HepG2 (cell line): Measurements from ENCODE around the gene TEX53. TPM values are rescaled to one million over a fixed set of nuclear protein-coding genes. Genes with fewer than 3 reads are reported as not detected.
A peak's percentile ranks its signal among the peaks of the same experiment; 100 is the strongest.

Source experiments
- DMTF1 ChIP-seq: sonication (generic); formaldehyde crosslinking; IDR thresholded peaks from 2 replicates; pipeline ENCODE4 v1.4.0; 2020; ENCODE audit warnings: mild to moderate bottlenecking, missing genetic modification reagents
- ETS1 ChIP-seq: sonication (generic); formaldehyde crosslinking; IDR thresholded peaks from 2 replicates; pipeline ENCODE4 v1.4.0; 2020; ENCODE audit warnings: missing genetic modification reagents
- EZH2 ChIP-seq: conservative IDR thresholded peaks from 2 replicates; pipeline ENCODE4 v1.6.1; 2012; ENCODE audit warnings: mild to moderate bottlenecking, low read depth, low read length, moderate library complexity
- HMG20A ChIP-seq: IDR thresholded peaks from 2 replicates; pipeline ENCODE4 v1.6.1; 2016; ENCODE audit warnings: borderline replicate concordance
- JDP2 ChIP-seq: sonication (generic); formaldehyde crosslinking; IDR thresholded peaks from 2 replicates; pipeline ENCODE4 v1.8.1; 2022; ENCODE audit warnings: missing genetic modification reagents, borderline replicate concordance
- KAT2B ChIP-seq: fragments of 150-350 bp; IDR thresholded peaks from 2 replicates; pipeline ENCODE4 v1.6.1; 2014; ENCODE audit warnings: low read depth, low read length, borderline replicate concordance
- KLF6 ChIP-seq: IDR thresholded peaks from 2 replicates; pipeline ENCODE4 v1.8.0; 2016; ENCODE audit warnings: missing biosample characterization, missing genetic modification reagents
- MTA3 ChIP-seq: sonication (generic); formaldehyde crosslinking; IDR thresholded peaks from 2 replicates; pipeline ENCODE4 v1.4.0; 2020; ENCODE audit warnings: missing genetic modification reagents
- MTF1 ChIP-seq: sonication (generic); formaldehyde crosslinking; IDR thresholded peaks from 2 replicates; pipeline ENCODE4 v1.5.0; 2020; ENCODE audit warnings: missing genetic modification reagents
- SIX4 ChIP-seq: sonication (generic); formaldehyde crosslinking; IDR thresholded peaks from 2 replicates; pipeline ENCODE4 v1.4.0; 2020; ENCODE audit warnings: missing genetic modification reagents
- TERF1 ChIP-seq: sonication (generic); formaldehyde crosslinking; IDR thresholded peaks from 2 replicates; pipeline ENCODE4 v1.8.0; 2022; ENCODE audit warnings: mild to moderate bottlenecking, missing genetic modification reagents, moderate library complexity
- ZBTB38 ChIP-seq: sonication (generic); formaldehyde crosslinking; IDR thresholded peaks from 2 replicates; pipeline ENCODE4 v1.5.1; 2020; ENCODE audit warnings: mild to moderate bottlenecking, missing genetic modification reagents
- ZNF251 ChIP-seq: sonication (generic); formaldehyde crosslinking; IDR thresholded peaks from 2 replicates; pipeline ENCODE4 v1.9.0; 2021; ENCODE audit warnings: mild to moderate bottlenecking, missing genetic modification reagents
- ZNF547 ChIP-seq: sonication (generic); formaldehyde crosslinking; IDR thresholded peaks from 2 replicates; pipeline ENCODE4 v1.5.1; 2020; ENCODE audit warnings: mild to moderate bottlenecking, missing genetic modification reagents
- ZNF773 ChIP-seq: sonication (generic); formaldehyde crosslinking; IDR thresholded peaks from 2 replicates; pipeline ENCODE4 v1.4.0; 2020; ENCODE audit warnings: missing genetic modification reagents, borderline replicate concordance
- ZSCAN12 ChIP-seq: sonication (generic); formaldehyde crosslinking; IDR thresholded peaks from 2 replicates; pipeline ENCODE4 v1.9.0; 2021; ENCODE audit warnings: mild to moderate bottlenecking, missing genetic modification reagents
- polyA plus RNA-seq, 8 experiments: library from polyadenylated mRNA; depleted of rRNA in 3 of 8; stranded (reverse) in 7 of 8; unstranded in 1 of 8; fragments of >200 nt; fragmentation: Illumina TruSeq in 4 of 8; extraction: Trizol in 4 of 8; gene quantifications; 2 replicates each; pipeline versions ENCODE4 v1.2.1 to v1.2.3, GENCODE V29; 2011 to 2016; ENCODE audit warnings: low read depth in 4 of 8, missing spikeins in 1 of 8, mixed read lengths in 1 of 8; ENCODE audit not compliant: insufficient read depth in 1 of 8
- total RNA-seq, 5 experiments: library from RNA; depleted of rRNA; stranded (reverse); fragments of >200 nt; fragmentation: Illumina TruSeq; extraction: Trizol; gene quantifications; 2 replicates each; pipeline ENCODE4 v1.2.3, GENCODE V29; 2016; ENCODE audit warnings: low read depth in 1 of 5
- TF ChIP-seq, protein P1 (sequence below): sonication (generic); formaldehyde crosslinking; IDR thresholded peaks from 2 replicates; pipeline ENCODE4 v1.9.0; 2022; ENCODE audit warnings: low read depth, missing genetic modification reagents
- TF ChIP-seq, protein P2 (sequence below): sonication (generic); formaldehyde crosslinking; IDR thresholded peaks from 2 replicates; pipeline ENCODE4 v1.4.0; 2020; ENCODE audit warnings: missing genetic modification reagents
- TF ChIP-seq, protein P3 (sequence below): sonication (generic); formaldehyde crosslinking; IDR thresholded peaks from 2 replicates; pipeline ENCODE4 v1.4.0; 2020; ENCODE audit warnings: missing genetic modification reagents, mild to moderate bottlenecking, borderline replicate concordance

The TEX53 gene
- total and polyA plus RNA-seq, 2 of the 13 experiments (the other 11 are each of a cell fraction or from before 2014, with no cell fraction given), result not detected

GRCh38 chr9:114681594-114682332 lies 24.2 kb upstream of the TEX53 start, which contains the start of gene TEX48 (continued):
- TF ChIP-seq ZSCAN12 (CRISPR knock-in tag), result no peak
- TF ChIP-seq HMG20A (CRISPR knock-in tag), result no peak
- no peak for TF ChIP-seq DMTF1
- TF ChIP-seq, protein P1, sequence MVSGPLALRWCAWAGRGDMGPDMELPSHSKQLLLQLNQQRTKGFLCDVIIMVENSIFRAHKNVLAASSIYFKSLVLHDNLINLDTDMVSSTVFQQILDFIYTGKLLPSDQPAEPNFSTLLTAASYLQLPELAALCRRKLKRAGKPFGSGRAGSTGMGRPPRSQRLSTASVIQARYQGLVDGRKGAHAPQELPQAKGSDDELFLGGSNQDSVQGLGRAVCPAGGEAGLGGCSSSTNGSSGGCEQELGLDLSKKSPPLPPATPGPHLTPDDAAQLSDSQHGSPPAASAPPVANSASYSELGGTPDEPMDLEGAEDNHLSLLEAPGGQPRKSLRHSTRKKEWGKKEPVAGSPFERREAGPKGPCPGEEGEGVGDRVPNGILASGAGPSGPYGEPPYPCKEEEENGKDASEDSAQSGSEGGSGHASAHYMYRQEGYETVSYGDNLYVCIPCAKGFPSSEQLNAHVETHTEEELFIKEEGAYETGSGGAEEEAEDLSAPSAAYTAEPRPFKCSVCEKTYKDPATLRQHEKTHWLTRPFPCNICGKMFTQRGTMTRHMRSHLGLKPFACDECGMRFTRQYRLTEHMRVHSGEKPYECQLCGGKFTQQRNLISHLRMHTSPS (CRISPR knock-in tag), result peak; percentile 50; the same call in 1 of the 2 replicates
- no peak for TF ChIP-seq TERF1 (CRISPR knock-in tag)
- TF ChIP-seq KLF6 (CRISPR knock-in tag), result no peak
- no peak for TF ChIP-seq ZNF251 (CRISPR knock-in tag)
- no peak for TF ChIP-seq ZBTB38
- no peak for TF ChIP-seq EZH2
- no peak for TF ChIP-seq KAT2B
- no peak for TF ChIP-seq ETS1
- TF ChIP-seq, protein P2, sequence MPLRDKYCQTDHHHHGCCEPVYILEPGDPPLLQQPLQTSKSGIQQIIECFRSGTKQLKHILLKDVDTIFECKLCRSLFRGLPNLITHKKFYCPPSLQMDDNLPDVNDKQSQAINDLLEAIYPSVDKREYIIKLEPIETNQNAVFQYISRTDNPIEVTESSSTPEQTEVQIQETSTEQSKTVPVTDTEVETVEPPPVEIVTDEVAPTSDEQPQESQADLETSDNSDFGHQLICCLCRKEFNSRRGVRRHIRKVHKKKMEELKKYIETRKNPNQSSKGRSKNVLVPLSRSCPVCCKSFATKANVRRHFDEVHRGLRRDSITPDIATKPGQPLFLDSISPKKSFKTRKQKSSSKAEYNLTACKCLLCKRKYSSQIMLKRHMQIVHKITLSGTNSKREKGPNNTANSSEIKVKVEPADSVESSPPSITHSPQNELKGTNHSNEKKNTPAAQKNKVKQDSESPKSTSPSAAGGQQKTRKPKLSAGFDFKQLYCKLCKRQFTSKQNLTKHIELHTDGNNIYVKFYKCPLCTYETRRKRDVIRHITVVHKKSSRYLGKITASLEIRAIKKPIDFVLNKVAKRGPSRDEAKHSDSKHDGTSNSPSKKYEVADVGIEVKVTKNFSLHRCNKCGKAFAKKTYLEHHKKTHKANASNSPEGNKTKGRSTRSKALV, result no peak
- TF ChIP-seq MTF1 (CRISPR knock-in tag), result no peak
- TF ChIP-seq, protein P3, sequence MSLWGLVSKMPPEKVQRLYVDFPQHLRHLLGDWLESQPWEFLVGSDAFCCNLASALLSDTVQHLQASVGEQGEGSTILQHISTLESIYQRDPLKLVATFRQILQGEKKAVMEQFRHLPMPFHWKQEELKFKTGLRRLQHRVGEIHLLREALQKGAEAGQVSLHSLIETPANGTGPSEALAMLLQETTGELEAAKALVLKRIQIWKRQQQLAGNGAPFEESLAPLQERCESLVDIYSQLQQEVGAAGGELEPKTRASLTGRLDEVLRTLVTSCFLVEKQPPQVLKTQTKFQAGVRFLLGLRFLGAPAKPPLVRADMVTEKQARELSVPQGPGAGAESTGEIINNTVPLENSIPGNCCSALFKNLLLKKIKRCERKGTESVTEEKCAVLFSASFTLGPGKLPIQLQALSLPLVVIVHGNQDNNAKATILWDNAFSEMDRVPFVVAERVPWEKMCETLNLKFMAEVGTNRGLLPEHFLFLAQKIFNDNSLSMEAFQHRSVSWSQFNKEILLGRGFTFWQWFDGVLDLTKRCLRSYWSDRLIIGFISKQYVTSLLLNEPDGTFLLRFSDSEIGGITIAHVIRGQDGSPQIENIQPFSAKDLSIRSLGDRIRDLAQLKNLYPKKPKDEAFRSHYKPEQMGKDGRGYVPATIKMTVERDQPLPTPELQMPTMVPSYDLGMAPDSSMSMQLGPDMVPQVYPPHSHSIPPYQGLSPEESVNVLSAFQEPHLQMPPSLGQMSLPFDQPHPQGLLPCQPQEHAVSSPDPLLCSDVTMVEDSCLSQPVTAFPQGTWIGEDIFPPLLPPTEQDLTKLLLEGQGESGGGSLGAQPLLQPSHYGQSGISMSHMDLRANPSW (CRISPR knock-in tag), result no peak
- TF ChIP-seq SIX4 (CRISPR knock-in tag), result no peak
- TF ChIP-seq ZNF547 (CRISPR knock-in tag), result no peak
- no peak for TF ChIP-seq JDP2
- TF ChIP-seq MTA3 (CRISPR knock-in tag), result no peak
- TF ChIP-seq ZNF773 (CRISPR knock-in tag), result no peak
